Testis (tissue), 3 donors: ENCODE results near the gene WDR73. TPM values are rescaled to one million over a fixed set of nuclear protein-coding genes. Genes with fewer than 3 reads are reported as not detected.

ENCODE experiments used
- DNase-seq: peaks from one replicate; pipeline ENCODE4 v3.0.0-alpha.2; 2019
- H3K27ac ChIP-seq, 2 donors: fragments of 200-600 bp; sonication (generic); one replicate each; pipeline ENCODE4 v1.5.1; 2019
- H3K27me3 ChIP-seq: fragments of 200-600 bp; sonication (generic); one replicate; pipeline ENCODE4 v1.5.1; 2019
- H3K36me3 ChIP-seq: fragments of 200-600 bp; sonication (generic); one replicate; pipeline ENCODE4 v1.5.1; 2017; ENCODE audit warnings: low read depth; ENCODE audit errors: missing control alignments
- H3K4me1 ChIP-seq: fragments of 200-600 bp; sonication (generic); one replicate; pipeline ENCODE4 v1.5.1; 2019
- H3K4me3 ChIP-seq, 2 donors: fragments of 200-600 bp; sonication (generic); one replicate each; pipeline ENCODE4 v1.5.1; 2017 to 2019
- H3K9me3 ChIP-seq: fragments of 200-600 bp; sonication (generic); one replicate; pipeline ENCODE4 v1.5.1; 2017
- POLR2A ChIP-seq: fragments of 450-650 bp; IDR thresholded peaks from one replicate; pipeline ENCODE4 v1.6.1; 2017; ENCODE audit warnings: antibody characterized with exemption, mild to moderate bottlenecking, moderate library complexity
- WGBS, 2 donors: methylation state at CpG; one replicate each; pipeline ENCODE4 v1.1.5; 2018; 5-methylcytosine and 5-hydroxymethylcytosine counted together
- intact Hi-C: fragments of 100-400 bp; cut with DNase I; formaldehyde crosslinking; loops from one replicate; pipeline ENCODE4 v1.15.1; 2023; ENCODE audit warnings: low total_unique reads
- polyA plus RNA-seq: library from polyadenylated mRNA; stranded (reverse); fragments of 350-450 nt; fragmentation: Illumina TruSeq; extraction: RNeasy Lipid Tissue Mini Kit (QIAGEN cat#74804); gene quantifications from one replicate; pipeline ENCODE4 v1.2.3, GENCODE V29; 2014; ENCODE audit warnings: low read depth, low replicate concordance; ENCODE audit not compliant: insufficient read depth
- total RNA-seq, 2 donors: library from RNA; depleted of rRNA; stranded (reverse); fragments of >200 nt; gene quantifications; one replicate each; pipeline ENCODE4 v1.2.3, GENCODE V29; 2016
- TF ChIP-seq, protein P1 (sequence below), 3 experiments: fragments of 450-650 bp in 2 of 3; fragments of 200-600 bp in 1 of 3; sonication (generic) in 1 of 3; IDR thresholded peaks; one replicate each; pipeline ENCODE4 v1.5.1; 2016 to 2019; ENCODE audit warnings: antibody characterized with exemption in 3 of 3, mild to moderate bottlenecking in 2 of 3, moderate library complexity in 1 of 3

The WDR73 gene
- total and polyA plus RNA-seq, 3 donors from 2014 or later, result 38.4 to 49.1 (median 40.4) TPM

DNA sequence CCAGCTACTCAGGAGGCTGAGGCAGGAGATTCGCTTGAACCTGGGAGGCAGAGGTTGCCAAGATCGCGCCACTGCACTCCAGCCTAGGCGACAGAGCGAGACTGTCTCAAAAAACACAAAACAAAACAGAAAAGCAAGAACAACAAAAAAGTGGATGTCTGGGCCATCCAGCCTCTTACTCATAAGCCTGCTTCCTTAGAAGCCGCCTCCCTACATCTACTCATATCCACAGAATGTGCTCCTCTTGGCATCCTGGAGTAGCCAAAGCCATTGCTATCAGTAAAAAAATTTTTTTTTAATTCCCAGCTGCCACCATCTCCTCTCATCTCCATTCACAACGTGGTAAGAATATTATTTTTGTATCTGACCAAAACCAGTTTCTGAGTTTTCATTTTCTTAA is 42.5 kb downstream of the WDR73 start:
- Histone ChIP-seq H3K27ac (no peak overlapping the region), H3K4me3 (no peak overlapping the region), H3K27me3 (no peaks in the 10 kb centered on the region), H3K4me1 (no peaks in the 10 kb centered on the region), H3K9me3 (no peaks in the 10 kb centered on the region), H3K36me3 (no peaks in the 10 kb centered on the region)
- WGBS, 2 donors, result 94 to 97% methylated on average over 7 of the region's 7 CpGs
- no peak for DNase-seq
- intact Hi-C loops, result no loop called here
- TF ChIP-seq, protein P1, sequence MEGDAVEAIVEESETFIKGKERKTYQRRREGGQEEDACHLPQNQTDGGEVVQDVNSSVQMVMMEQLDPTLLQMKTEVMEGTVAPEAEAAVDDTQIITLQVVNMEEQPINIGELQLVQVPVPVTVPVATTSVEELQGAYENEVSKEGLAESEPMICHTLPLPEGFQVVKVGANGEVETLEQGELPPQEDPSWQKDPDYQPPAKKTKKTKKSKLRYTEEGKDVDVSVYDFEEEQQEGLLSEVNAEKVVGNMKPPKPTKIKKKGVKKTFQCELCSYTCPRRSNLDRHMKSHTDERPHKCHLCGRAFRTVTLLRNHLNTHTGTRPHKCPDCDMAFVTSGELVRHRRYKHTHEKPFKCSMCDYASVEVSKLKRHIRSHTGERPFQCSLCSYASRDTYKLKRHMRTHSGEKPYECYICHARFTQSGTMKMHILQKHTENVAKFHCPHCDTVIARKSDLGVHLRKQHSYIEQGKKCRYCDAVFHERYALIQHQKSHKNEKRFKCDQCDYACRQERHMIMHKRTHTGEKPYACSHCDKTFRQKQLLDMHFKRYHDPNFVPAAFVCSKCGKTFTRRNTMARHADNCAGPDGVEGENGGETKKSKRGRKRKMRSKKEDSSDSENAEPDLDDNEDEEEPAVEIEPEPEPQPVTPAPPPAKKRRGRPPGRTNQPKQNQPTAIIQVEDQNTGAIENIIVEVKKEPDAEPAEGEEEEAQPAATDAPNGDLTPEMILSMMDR (IDR thresholded peaks at IDR 0.05), result no peak
- TF ChIP-seq POLR2A, result no peak

DNA sequence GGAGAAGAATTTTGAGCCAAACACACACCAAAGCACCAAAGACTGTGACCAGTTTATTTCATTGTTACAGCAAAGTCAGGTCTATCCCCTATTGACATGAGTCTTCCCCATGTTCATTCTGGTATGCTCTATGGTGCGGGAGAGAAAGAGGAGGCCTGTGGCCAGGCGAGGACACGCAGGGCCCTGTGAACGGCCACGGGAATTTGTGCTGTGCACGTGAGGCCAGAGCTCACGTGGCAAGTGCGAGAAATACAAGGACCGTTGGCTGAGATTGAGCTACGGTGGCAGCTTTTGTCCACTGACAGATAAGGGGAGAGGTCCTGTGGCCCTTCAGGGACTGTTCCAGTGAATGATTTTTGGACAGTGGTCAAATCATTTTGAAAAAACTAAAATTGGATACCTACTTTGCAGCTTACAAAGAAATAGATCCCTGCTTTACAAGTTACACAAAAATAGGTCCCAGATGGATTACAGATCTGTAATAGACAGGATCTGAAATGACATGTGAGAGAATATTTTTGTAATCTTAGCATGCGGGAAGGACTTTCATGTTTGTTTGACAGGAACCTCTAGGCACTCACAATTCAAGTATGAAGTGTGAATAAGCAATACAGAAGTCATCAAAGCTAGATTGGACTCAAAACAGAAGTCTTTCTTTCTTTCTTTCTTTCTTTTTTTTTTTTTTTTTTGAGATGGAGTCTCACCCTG is 44.1 kb downstream of the WDR73 start:
- DNase-seq, result no peak
- Histone ChIP-seq H3K27ac (no peak overlapping the region), H3K4me3 (no peak overlapping the region), H3K36me3 (no peaks in the 10 kb centered on the region), H3K27me3 (no peaks in the 10 kb centered on the region), H3K9me3 (no peaks in the 10 kb centered on the region), H3K4me1 (no peaks in the 10 kb centered on the region)
- intact Hi-C loops, result no loop called here
- TF ChIP-seq, protein P1 (IDR thresholded peaks at IDR 0.05), result no peak
- WGBS, 2 donors, result 87 to 88% methylated on average over 11 of the region's 11 CpGs

DNA sequence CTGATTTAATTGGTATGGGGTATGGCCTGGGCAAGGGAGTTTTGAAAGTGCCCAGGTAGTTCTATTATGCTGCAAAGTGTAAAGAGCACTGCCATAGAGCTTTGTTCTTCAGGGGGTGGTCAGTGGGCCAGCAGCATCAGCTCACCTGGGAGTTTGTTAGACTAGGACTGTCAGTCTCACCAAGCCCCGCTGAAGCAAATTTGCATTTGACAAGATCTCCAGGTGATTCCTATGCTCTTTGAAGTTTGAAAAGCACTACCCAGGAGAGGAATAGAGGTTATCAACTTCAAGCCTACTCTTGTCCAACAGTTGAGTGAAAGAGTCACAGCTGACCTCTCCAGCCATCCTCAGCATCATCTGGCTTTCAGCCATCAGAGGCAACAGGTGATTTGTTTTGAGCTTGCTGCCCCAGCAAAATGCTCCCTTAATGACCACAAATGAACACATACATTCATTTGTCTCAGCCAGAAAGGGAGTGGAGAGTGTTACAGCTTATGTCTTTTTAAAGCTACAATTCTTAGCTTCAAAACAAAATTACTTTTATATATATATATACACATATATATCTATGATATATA is 45.3 kb downstream of the WDR73 start:
- no peak overlapping the region for H3K4me3 ChIP-seq
- H3K27ac ChIP-seq, result no peak overlapping the region
- WGBS, 2 donors, result 57 to 75% methylated on average over 1 of the region's 1 CpG
- no peak for DNase-seq
- H3K9me3 ChIP-seq, result no peaks in the 10 kb centered on the region
- no peak for TF ChIP-seq POLR2A
- TF ChIP-seq, protein P1 (IDR thresholded peaks at IDR 0.05), result no peak
- no peaks in the 10 kb centered on the region for H3K36me3 ChIP-seq
- intact Hi-C loops, result no loop called here
- H3K27me3 ChIP-seq, result no peaks in the 10 kb centered on the region
- H3K4me1 ChIP-seq, result no peaks in the 10 kb centered on the region

DNA sequence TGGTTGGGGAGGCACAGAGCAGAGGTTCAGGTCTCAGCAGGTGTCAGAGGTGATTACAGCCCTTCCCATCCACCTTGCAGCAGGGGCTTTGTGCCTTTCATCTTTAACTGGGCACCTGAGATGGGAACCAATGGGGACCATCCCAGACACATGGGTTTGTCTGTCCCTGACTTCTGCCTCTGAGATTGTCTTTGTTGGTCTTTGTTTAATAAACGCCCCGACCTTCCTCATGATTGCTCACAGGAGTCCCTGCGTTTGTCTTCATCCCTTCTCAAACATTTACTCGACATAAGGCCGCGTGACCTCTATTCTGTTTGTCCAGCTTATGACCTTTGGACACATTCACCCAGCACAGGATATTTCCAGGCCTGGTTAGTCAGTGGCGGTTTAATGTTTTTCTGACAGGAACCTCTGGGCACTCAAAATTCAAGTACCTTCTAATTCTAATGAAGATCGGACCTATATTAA is 47.4 kb downstream of the WDR73 start:
- no peak overlapping the region for H3K4me3 ChIP-seq
- no peaks in the 10 kb centered on the region for H3K4me1 ChIP-seq
- DNase-seq, result no peak
- no peaks in the 10 kb centered on the region for H3K9me3 ChIP-seq
- TF ChIP-seq, protein P1 (IDR thresholded peaks at IDR 0.05), result no peak
- TF ChIP-seq POLR2A, result no peak
- 86 to 90% methylated on average over 8 of the region's 8 CpGs for WGBS, 2 donors
- intact Hi-C loops, result no loop called here
- H3K36me3 ChIP-seq, result no peaks in the 10 kb centered on the region
- no peaks in the 10 kb centered on the region for H3K27me3 ChIP-seq
- H3K27ac ChIP-seq, result no peak overlapping the region

DNA sequence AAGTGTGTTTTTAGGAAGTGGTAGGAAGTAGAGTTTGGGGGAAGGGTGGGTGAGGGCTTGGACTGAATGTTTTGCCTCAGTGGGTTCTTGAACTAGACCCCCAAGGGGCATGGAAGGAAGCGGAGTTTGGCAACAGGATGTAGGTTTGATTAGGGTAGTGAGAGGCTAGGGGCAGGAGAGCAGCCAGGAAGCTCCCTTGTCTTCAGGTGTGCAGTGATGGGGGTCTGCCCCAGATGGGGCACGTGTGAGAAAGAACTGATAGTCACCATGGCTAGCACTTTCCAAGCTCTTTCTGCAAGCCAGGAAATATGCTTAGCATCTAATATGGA is 48.6 kb downstream of the WDR73 start:
- Histone ChIP-seq H3K27me3 (no peaks in the 10 kb centered on the region), H3K4me3 (no peak overlapping the region), H3K27ac (no peak overlapping the region), H3K9me3 (no peaks in the 10 kb centered on the region), H3K4me1 (no peaks in the 10 kb centered on the region), H3K36me3 (no peaks in the 10 kb centered on the region)
- WGBS, 2 donors, result 86% methylated on average over 2 of the region's 2 CpGs
- intact Hi-C loops, result no loop called here
- no peak for DNase-seq
- TF ChIP-seq POLR2A, result no peak
- TF ChIP-seq, protein P1 (IDR thresholded peaks at IDR 0.05), result no peak
